Sigmoid colon (tissue), 4 donors: ENCODE measurements around the gene STRADA.

ENCODE experiments used
- POLR2A ChIP-seq, 2 donors: fragments of 450-650 bp; IDR thresholded peaks; one replicate each; pipeline ENCODE4 v1.6.1; 2016; ENCODE audit warnings: antibody characterized with exemption in 2 of 2, mild to moderate bottlenecking in 2 of 2, moderate library complexity in 2 of 2
- POLR2AphosphoS5 ChIP-seq, 4 donors: sonication (generic); formaldehyde crosslinking; IDR thresholded peaks; one replicate each; pipeline ENCODE4 v1.6.1; 2017; ENCODE audit warnings: antibody characterized with exemption in 4 of 4
- TF ChIP-seq, protein P1 (sequence below), 4 experiments: fragments of 450-650 bp in 3 of 4; fragments of 200-600 bp in 1 of 4; IDR thresholded peaks; one replicate each; pipeline ENCODE4 v1.5.1; 2016 to 2019; ENCODE audit warnings: antibody characterized with exemption in 4 of 4, mild to moderate bottlenecking in 3 of 4, moderate library complexity in 2 of 4

DNA sequence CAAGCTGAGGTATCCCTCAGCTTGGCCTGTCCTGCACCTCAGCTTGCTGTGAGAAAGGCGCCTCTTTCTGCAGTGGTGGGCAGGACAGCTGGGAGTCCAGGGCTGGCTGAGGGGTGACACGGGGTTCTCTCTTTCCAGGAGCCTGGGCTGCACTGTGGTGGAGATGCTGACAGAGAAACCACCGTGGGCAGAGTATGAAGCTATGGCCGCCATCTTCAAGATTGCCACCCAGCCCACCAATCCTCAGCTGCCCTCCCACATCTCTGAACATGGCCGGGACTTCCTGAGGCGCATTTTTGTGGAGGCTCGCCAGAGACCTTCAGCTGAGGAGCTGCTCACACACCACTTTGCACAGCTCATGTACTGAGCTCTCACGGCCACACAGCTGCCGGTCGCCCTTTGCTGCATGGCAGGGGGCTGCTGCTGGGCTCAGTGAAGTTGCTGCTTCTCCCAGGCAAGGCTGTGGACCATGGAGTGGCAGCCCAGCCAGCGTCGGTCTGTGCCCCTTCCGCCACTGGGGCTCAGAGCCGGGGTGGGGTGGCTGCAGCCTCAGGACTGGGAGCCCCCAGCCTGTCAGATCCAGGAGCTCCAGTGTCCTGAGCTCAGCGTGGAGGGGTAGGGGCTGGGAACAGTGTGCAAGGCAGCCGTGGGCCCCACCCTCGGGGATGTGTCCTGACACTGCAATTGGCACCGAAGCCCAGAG lies 48.0 kb downstream of the STRADA start:
- TF ChIP-seq, protein P1, sequence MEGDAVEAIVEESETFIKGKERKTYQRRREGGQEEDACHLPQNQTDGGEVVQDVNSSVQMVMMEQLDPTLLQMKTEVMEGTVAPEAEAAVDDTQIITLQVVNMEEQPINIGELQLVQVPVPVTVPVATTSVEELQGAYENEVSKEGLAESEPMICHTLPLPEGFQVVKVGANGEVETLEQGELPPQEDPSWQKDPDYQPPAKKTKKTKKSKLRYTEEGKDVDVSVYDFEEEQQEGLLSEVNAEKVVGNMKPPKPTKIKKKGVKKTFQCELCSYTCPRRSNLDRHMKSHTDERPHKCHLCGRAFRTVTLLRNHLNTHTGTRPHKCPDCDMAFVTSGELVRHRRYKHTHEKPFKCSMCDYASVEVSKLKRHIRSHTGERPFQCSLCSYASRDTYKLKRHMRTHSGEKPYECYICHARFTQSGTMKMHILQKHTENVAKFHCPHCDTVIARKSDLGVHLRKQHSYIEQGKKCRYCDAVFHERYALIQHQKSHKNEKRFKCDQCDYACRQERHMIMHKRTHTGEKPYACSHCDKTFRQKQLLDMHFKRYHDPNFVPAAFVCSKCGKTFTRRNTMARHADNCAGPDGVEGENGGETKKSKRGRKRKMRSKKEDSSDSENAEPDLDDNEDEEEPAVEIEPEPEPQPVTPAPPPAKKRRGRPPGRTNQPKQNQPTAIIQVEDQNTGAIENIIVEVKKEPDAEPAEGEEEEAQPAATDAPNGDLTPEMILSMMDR (IDR thresholded peaks at IDR 0.05) = no peak
- TF ChIP-seq POLR2AphosphoS5 (IDR thresholded peaks at IDR 0.05) (no peak), POLR2A (IDR thresholded peaks at IDR 0.05) (no peak)
